ENCODE measurements around the gene CNKSR3.
A peak's percentile ranks its signal among the peaks of the same experiment; 100 is the strongest.

CNKSR3 gene

DNA sequence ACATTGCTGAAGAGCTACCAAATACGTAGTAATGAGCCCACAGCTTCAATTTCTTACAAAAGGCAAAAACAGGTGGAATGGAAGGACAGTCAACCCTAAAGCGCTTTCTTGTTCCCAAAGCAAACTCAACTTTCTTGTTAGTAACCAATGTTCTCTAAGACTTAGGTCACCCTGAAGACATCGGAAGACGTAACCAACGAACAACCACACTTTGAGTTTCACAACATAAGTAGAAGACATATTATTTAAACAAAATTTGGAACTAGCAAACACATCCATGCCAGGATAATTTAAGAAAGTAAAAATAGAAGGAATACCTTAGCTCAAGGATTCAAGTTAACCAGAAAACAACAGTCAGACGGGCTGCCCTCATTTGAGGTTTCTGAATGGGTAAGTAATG lies 51.0 kb downstream of the CNKSR3 start:
- Histone ChIP-seq H3K27ac (no peak overlapping the region), H3K36me3 (no peaks in the 10 kb centered on the region), H3K4me3 (no peak overlapping the region), H3K4me2 (no peak overlapping the region), H3K9ac (no peak overlapping the region), H3K27me3 (no peaks in the 10 kb centered on the region), H3K9me3 (replicated peaks in 1 of 11) (no peaks in the 10 kb centered on the region), H4K20me1 (peaks cover 0 to 18% (median 0%) of the 10 kb centered on the region in 11 experiments; a peak in 2 of 22 replicates), H3K4me1 (peaks cover 5 to 10% (median 7%) of the 10 kb centered on the region in 10 experiments; a peak in 14 of 20 replicates)
- TF ChIP-seq Cebpa-rat (IDR thresholded peaks at IDR 0.05): no peak

DNA sequence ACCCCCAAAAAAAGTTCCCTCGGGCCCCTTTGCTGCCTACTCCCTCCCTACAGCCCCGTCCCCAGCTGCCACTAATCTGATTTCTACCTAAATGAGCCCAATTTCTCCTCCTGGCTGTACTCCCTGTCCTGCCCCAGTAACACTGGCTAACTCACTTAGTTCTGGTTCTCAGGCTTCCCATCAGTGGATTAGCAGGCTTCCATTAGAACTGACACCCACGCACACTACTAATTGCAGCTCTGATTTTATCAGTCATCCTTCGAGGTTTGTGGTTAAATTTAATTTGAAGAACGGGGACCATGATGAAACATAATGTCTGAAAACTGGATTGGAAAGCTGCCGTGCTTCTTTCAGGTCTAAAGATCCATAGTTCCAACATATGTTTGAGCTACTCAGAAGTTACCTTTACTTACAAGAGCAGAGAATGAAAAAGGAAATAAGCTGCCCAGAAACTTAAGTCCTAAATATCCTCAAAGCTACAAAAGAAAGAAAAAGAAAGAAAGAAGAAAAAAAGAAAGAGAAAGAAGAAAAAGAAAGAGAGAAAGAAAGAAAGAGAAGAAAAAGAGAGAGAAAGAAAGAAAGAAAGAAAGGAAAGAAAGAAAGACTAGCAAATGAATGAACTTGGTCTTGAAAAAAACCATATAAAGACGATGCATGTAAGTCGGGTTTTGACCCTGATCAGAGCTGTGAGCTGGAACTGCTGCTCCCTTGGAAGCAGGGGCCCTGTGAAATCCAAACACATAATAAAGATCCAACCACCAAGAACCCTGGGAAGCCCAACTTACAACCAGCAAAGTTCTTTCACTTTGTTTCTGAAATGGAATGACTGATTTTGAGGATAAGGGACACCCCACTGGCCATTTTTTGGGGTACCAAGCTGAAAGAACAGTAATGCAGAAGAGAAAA lies 51.7 kb downstream of the CNKSR3 start:
- H3K4me3 ChIP-seq: no peak overlapping the region
- peaks cover 0 to 11% (median 0%) of the 10 kb centered on the region in 11 experiments; a peak in 2 of 22 replicates for H4K20me1 ChIP-seq
- TF ChIP-seq Cebpa-rat (IDR thresholded peaks at IDR 0.05): no peak
- no peaks in the 10 kb centered on the region for H3K27me3 ChIP-seq
- H3K9ac ChIP-seq: no peak overlapping the region
- H3K36me3 ChIP-seq: no peaks in the 10 kb centered on the region
- no peak overlapping the region for H3K27ac ChIP-seq
- peaks cover 5 to 10% (median 7%) of the 10 kb centered on the region in 10 experiments; a peak in 14 of 20 replicates for H3K4me1 ChIP-seq
- no peaks in the 10 kb centered on the region for H3K9me3 ChIP-seq (replicated peaks in 1 of 11)
- peak overlapping the region in 10 of 11 experiments; percentile 19 to 51 (median 35); a peak in 12 of 22 replicates for H3K4me2 ChIP-seq

DNA sequence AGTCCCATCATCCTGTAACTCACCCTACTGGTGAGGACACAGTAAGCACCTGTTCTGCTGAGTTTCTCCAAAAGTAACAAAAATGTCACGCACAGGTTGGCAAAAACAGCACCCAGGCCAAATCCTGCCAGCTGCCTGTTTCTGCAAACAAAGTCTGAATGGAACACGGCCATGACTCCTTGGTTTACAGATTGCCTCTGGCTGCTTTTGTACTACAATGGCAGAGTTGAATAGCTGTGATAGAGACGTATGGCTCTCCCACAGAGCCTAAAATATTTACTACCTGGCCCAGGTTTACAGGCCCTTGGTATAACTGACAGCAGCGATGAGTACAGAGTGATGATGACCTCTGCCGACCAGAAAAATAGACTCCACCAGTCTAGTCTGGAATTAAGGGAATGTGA lies 52.6 kb downstream of the CNKSR3 start:
- H3K4me2 ChIP-seq: peak overlapping the region in 2 of 11 experiments; percentile 31 to 51; a peak in 3 of 22 replicates

DNA sequence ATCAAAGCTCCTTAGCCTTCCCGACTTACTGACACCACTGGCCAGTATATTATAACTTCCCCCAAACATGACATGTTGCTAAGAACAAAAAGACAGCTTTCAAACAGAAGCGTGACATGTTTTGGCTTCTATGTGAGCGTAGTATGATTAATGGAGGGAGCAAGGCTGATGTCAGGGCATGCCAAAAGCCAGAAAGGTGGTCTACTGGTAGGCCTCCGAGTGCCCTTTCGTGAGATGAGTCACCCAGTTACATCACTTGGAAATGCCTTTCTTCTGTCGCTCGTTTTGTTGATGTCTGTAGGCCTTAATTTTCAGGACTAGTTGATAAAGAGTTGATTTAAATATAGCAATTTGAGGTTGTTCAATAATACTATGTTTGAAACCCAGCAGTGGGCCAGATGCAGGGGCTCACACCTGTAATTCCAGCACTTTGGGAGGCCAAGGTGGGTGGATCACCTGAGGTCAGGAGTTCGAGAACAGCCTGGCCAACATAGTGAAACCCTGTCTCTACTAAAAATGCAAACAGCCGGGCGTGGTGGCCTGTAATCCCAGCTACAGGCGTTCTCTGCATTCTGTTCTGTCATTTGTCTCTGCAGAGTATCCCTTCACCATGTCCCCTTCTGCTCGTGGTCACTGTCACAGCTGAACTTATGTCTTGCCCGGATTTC lies 53.3 kb downstream of the CNKSR3 start:
- Histone ChIP-seq H4K20me1 (peaks cover 0 to 9% (median 0%) of the 10 kb centered on the region in 11 experiments; a peak in 2 of 22 replicates), H3K4me3 (no peak overlapping the region), H3K4me1 (peaks cover 5 to 10% (median 7%) of the 10 kb centered on the region in 10 experiments; a peak in 14 of 20 replicates), H3K4me2 (no peak overlapping the region), H3K36me3 (no peaks in the 10 kb centered on the region), H3K27ac (no peak overlapping the region), H3K27me3 (no peaks in the 10 kb centered on the region), H3K9me3 (replicated peaks in 1 of 11) (no peaks in the 10 kb centered on the region), H3K9ac (no peak overlapping the region)
- no peak for TF ChIP-seq Cebpa-rat (IDR thresholded peaks at IDR 0.05)

More for the DNA sequence above, 52.6 kb downstream of the CNKSR3 start:
- Histone ChIP-seq H3K36me3 (no peaks in the 10 kb centered on the region), H3K9me3 (replicated peaks in 1 of 11) (no peaks in the 10 kb centered on the region), H3K9ac (no peak overlapping the region), H3K27ac (no peak overlapping the region), H3K4me3 (no peak overlapping the region), H4K20me1 (peaks cover 0 to 9% (median 0%) of the 10 kb centered on the region in 11 experiments; a peak in 2 of 22 replicates), H3K4me1 (peaks cover 5 to 10% (median 7%) of the 10 kb centered on the region in 10 experiments; a peak in 14 of 20 replicates), H3K27me3 (no peaks in the 10 kb centered on the region)
- TF ChIP-seq Cebpa-rat (IDR thresholded peaks at IDR 0.05): no peak

DNA sequence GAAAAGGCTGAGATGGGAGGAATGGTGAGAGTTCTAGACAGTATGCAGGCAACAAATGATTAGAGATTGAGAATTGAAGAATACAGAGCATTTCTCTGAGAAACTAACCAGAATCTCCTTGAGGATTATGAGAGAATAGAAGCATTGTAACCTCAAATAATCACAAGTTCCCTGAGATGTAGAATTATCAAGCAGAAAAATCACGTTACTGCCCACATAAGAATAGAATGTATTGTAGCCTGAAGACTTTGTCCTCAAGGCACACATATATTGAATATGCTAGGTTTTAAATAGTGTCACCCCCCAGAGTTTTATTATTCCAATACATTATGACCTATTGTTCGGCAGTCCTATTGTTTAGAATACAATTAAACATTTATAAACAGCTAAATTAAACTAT lies 57.2 kb downstream of the CNKSR3 start:
- Histone ChIP-seq H3K4me2 (no peak overlapping the region), H3K4me1 (peaks cover 4 to 10% (median 6%) of the 10 kb centered on the region in 10 experiments), H3K27me3 (no peaks in the 10 kb centered on the region), H3K27ac (no peak overlapping the region), H3K4me3 (no peak overlapping the region), H4K20me1 (peaks cover 0 to 6% (median 0%) of the 10 kb centered on the region in 11 experiments; a peak in 1 of 22 replicates), H3K9me3 (replicated peaks in 1 of 11) (peaks cover 0 to 4% (median 0%) of the 10 kb centered on the region in 11 experiments; a peak in 2 of 22 replicates), H3K9ac (no peak overlapping the region), H3K36me3 (peaks cover 0 to 18% (median 4%) of the 10 kb centered on the region in 11 experiments; a peak in 9 of 22 replicates)
- no peak for TF ChIP-seq Cebpa-rat (IDR thresholded peaks at IDR 0.05)

DNA sequence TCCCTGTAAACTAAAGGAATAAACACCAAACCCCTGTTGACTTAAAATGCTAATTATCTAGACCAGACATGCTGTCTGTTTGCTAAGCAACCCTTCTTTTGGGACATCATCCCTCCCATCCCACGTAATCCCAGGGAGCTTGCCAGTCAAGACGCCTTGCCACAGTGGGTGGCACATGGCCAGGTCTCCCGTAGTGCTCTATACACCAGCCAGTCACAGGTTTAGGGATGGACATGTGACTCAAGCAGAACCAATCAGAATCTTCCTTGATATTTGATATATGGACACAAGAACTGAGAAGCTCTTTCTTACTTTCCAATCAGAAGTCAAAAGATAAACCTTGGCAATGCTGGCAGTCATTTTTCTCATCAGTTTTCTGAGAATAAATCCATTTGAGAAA lies 60.0 kb downstream of the CNKSR3 start:
- Histone ChIP-seq H3K4me3 (no peak overlapping the region), H3K36me3 (peaks cover 0 to 18% (median 4%) of the 10 kb centered on the region in 11 experiments; a peak in 9 of 22 replicates), H3K27ac (no peak overlapping the region), H3K9ac (no peak overlapping the region), H3K4me2 (no peak overlapping the region), H3K9me3 (replicated peaks in 1 of 11) (peaks cover 0 to 4% (median 0%) of the 10 kb centered on the region in 11 experiments; a peak in 2 of 22 replicates), H4K20me1 (peaks cover 0 to 6% (median 0%) of the 10 kb centered on the region in 11 experiments; a peak in 1 of 22 replicates), H3K27me3 (no peaks in the 10 kb centered on the region), H3K4me1 (peaks cover 0 to 19% (median 14%) of the 10 kb centered on the region in 10 experiments; a peak in 15 of 20 replicates)
- no peak for TF ChIP-seq Cebpa-rat (IDR thresholded peaks at IDR 0.05)

DNA sequence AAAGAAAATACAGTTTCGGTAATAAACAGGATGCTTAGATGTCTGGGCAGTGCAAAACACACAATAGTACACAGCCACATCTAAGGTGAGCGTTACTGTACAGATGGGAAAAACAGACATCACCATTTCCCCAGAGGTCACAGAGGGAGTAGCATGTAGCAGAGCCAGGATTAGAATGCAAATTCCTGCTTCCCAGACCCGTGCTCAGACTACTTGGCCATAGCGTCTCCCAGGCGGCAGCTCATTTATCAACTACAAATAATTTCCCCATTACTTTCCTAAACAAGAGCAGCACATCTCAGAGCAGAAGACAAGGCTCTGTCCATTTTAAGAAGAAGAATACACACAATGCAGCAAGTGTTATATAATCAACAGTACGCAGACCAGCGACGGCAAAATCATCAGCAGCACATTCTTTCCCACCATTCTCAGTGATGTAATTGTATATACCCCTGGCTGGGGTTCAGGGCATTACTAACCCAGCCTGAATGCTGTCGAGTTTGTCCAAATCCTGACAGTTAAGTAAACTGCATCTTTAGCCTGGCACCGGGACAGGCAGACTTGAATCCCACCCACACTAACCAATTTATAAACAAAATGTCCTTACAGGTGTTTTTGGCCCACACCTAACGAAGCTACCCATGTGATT lies 61.9 kb downstream of the CNKSR3 start:
- H3K4me2 ChIP-seq: peak overlapping the region in 6 of 11 experiments; percentile 5 to 63 (median 46); a peak in 11 of 22 replicates
- H3K4me3 ChIP-seq: no peak overlapping the region
- H3K9ac ChIP-seq: no peak overlapping the region
- H3K36me3 ChIP-seq: peaks cover 0 to 18% (median 4%) of the 10 kb centered on the region in 11 experiments; a peak in 9 of 22 replicates
- peaks cover 0 to 6% (median 0%) of the 10 kb centered on the region in 11 experiments; a peak in 1 of 22 replicates for H4K20me1 ChIP-seq
- peaks cover 0 to 19% (median 14%) of the 10 kb centered on the region in 10 experiments; a peak in 15 of 20 replicates for H3K4me1 ChIP-seq
- H3K9me3 ChIP-seq (replicated peaks in 1 of 11): peaks cover 0 to 4% (median 0%) of the 10 kb centered on the region in 11 experiments; a peak in 3 of 22 replicates
- TF ChIP-seq Cebpa-rat (IDR thresholded peaks at IDR 0.05): no peak
- H3K27me3 ChIP-seq: no peaks in the 10 kb centered on the region
- H3K27ac ChIP-seq: no peak overlapping the region

DNA sequence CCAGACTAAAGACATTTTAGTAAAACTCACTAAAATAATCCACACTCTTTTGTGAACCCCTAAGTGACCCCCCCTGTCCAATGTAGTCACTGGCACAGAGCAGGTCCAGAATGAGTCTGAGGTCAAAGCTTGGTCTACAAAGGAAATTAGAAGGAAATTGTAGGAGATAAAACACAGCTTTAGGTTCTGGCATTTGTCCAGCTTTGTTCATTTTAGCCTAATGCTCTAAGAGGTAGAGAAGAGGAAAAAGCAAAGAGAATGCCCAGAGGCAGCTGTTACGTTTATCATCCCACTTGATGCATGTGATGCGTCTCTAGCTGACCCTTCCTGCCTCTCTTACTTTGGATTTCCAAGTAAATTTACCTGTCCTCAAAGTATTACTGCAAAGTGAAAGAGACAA lies 62.5 kb downstream of the CNKSR3 start:
- Histone ChIP-seq H3K27me3 (no peaks in the 10 kb centered on the region), H3K27ac (no peak overlapping the region), H3K9me3 (replicated peaks in 1 of 11) (peaks cover 0 to 7% (median 0%) of the 10 kb centered on the region in 11 experiments; a peak in 4 of 22 replicates), H3K36me3 (peaks cover 0 to 18% (median 7%) of the 10 kb centered on the region in 11 experiments; a peak in 9 of 22 replicates), H3K9ac (no peak overlapping the region), H3K4me2 (peak overlapping the region in 8 of 11 experiments; percentile 5 to 63 (median 30); a peak in 12 of 22 replicates), H4K20me1 (peaks cover 0 to 6% (median 0%) of the 10 kb centered on the region in 11 experiments; a peak in 1 of 22 replicates), H3K4me3 (no peak overlapping the region), H3K4me1 (peaks cover 0 to 19% (median 14%) of the 10 kb centered on the region in 10 experiments; a peak in 15 of 20 replicates)
- no peak for TF ChIP-seq Cebpa-rat (IDR thresholded peaks at IDR 0.05)
